HCT116 (cell line): ENCODE measurements around the gene SMG6. TPM values are rescaled to one million over a fixed set of nuclear protein-coding genes. Genes with fewer than 3 reads are reported as not detected.

ENCODE experiments used
- ATAC-seq: fragments of 200-7000 bp; cut with Tn5 transposase; 2 replicates; pipeline ENCODE4 v1.9.1; 2020; ENCODE audit warnings: mild to moderate bottlenecking, moderate library complexity
- BruUV-seq: library from RNA; stranded (reverse); fragments of 400-500 nt; replicated peaks from 2 replicates; lab custom pipeline; 2021; lab: Mats Ljungman, UMichigan
- CTCF ChIA-PET: fragments of 300-600 bp; sonication (Branson Sonifier 250); formaldehyde crosslinking; loops from one replicate; lab custom pipeline; 2021; ENCODE audit warnings: antibody characterized with exemption; lab: Charles Lee
- POLR2A ChIA-PET: fragments of 300-600, 350-600 bp; sonication (Branson Sonifier 250); formaldehyde crosslinking; loops from one replicate; lab custom pipeline; 2021; ENCODE audit warnings: antibody characterized with exemption; lab: Charles Lee
- RAD21 ChIA-PET, 2 experiments: fragments of 300-600 bp; sonication (Branson Sonifier 250); formaldehyde crosslinking; loops; one replicate each; lab custom pipeline; 2023; ENCODE audit warnings: low total read pairs in 2 of 2; ENCODE audit not compliant: uncharacterized antibody in 2 of 2, unreplicated experiment in 2 of 2, low non-redundant PET in 1 of 2; lab: Charles Lee
- DNase-seq: peaks from one replicate; pipeline ENCODE4 v3.0.0-alpha.2; 2010; ENCODE audit warnings: low read depth, low spot score
- H2AFZ ChIP-seq: fragments of 200-600 bp; shearing (Covaris generic), sonication (generic); 2 replicates; pipeline ENCODE4 v1.6.1; 2017; ENCODE audit warnings: low read depth, mixed run types, mixed read lengths, antibody characterized with exemption, low read length; ENCODE audit not compliant: poor library complexity, severe bottlenecking
- H3K27ac ChIP-seq: 2 replicates; pipeline ENCODE4 v1.5.1; 2012; ENCODE audit warnings: low read depth, low read length
- H3K27me3 ChIP-seq: fragments of 200-600 bp; sonication (generic); 2 replicates; pipeline ENCODE4 v1.6.1; 2016; ENCODE audit warnings: mixed run types, low read length, mixed read lengths; ENCODE audit not compliant: insufficient read depth
- H3K36me3 ChIP-seq, 2 experiments: fragments of 200-500 bp in 1 of 2; fragments of 200-600 bp in 1 of 2; sonication (Bioruptor generic) in 1 of 2; sonication (generic) in 1 of 2; 2 replicates each; pipeline versions ENCODE4 v1.5.1 to v1.6.1; 2014 to 2016; ENCODE audit warnings: low read length in 2 of 2, inconsistent platforms in 1 of 2, mixed read lengths in 1 of 2, mixed run types in 1 of 2; ENCODE audit not compliant: insufficient read depth in 2 of 2, control insufficient read depth in 1 of 2
- H3K4me1 ChIP-seq, 2 experiments: fragments of 200-600 bp in 1 of 2; sonication (generic) in 1 of 2; 2 replicates each; pipeline versions ENCODE4 v1.5.1 to v1.6.1; 2012 to 2017; ENCODE audit warnings: low read length in 2 of 2, inconsistent platforms in 1 of 2, mild to moderate bottlenecking in 1 of 2, mixed read lengths in 1 of 2, mixed run types in 1 of 2, moderate library complexity in 1 of 2; ENCODE audit not compliant: insufficient read depth in 2 of 2, control insufficient read depth in 1 of 2
- H3K4me2 ChIP-seq: fragments of 200-600 bp; sonication (generic); 2 replicates; pipeline ENCODE4 v1.6.1; 2017; ENCODE audit warnings: mixed run types, low read length, mixed read lengths
- H3K4me3 ChIP-seq, 2 experiments: fragments of 200-600 bp in 1 of 2; sonication (generic) in 1 of 2; replicated peaks in 1 of 2; 2 replicates each; pipeline ENCODE4 v1.5.1; 2011 to 2016; ENCODE audit warnings: low read length in 2 of 2, control low read depth in 1 of 2, low read depth in 1 of 2, mild to moderate bottlenecking in 1 of 2, mixed read lengths in 1 of 2, mixed run types in 1 of 2
- H3K79me2 ChIP-seq: fragments of 200-600 bp; sonication (generic); 2 replicates; pipeline ENCODE4 v1.6.1; 2017; ENCODE audit warnings: mild to moderate bottlenecking, mixed run types, low read length, moderate library complexity, mixed read lengths; ENCODE audit not compliant: insufficient read depth
- H3K9ac ChIP-seq: fragments of 200-600 bp; sonication (generic); 2 replicates; pipeline ENCODE4 v1.6.1; 2016; ENCODE audit warnings: low read length, mixed read lengths
- H3K9me2 ChIP-seq: fragments of 200-600 bp; sonication (generic), shearing (Covaris generic); 2 replicates; pipeline ENCODE4 v1.6.1; 2017; ENCODE audit warnings: mixed run types, mild to moderate bottlenecking, moderate library complexity; ENCODE audit not compliant: insufficient read depth
- H3K9me3 ChIP-seq, 2 experiments: fragments of 200-500 bp in 1 of 2; fragments of 200-600 bp in 1 of 2; sonication (Bioruptor generic) in 1 of 2; sonication (generic) in 1 of 2; 2 replicates each; pipeline ENCODE4 v1.6.1; 2014 to 2017; ENCODE audit warnings: low read length in 2 of 2, mixed read lengths in 2 of 2, inconsistent platforms in 1 of 2, low read depth in 1 of 2, mild to moderate bottlenecking in 1 of 2, mixed run types in 1 of 2, moderate library complexity in 1 of 2; ENCODE audit not compliant: control insufficient read depth in 1 of 2, insufficient read depth in 1 of 2
- H4K20me1 ChIP-seq: fragments of 200-600 bp; sonication (generic), shearing (Covaris generic); 2 replicates; pipeline ENCODE4 v1.6.1; 2017; ENCODE audit warnings: mixed run types, mild to moderate bottlenecking, moderate library complexity; ENCODE audit not compliant: insufficient read depth
- ATF3 ChIP-seq: IDR thresholded peaks from 2 replicates; pipeline ENCODE4 v1.6.1; 2012
- CBX3 ChIP-seq: IDR thresholded peaks from 2 replicates; pipeline ENCODE4 v1.6.1; 2012; ENCODE audit warnings: low read depth
- CEBPB ChIP-seq: IDR thresholded peaks from 2 replicates; pipeline ENCODE4 v1.6.1; 2012; ENCODE audit warnings: low read depth
- EGR1 ChIP-seq: IDR thresholded peaks from 2 replicates; pipeline ENCODE4 v1.6.1; 2012; ENCODE audit warnings: low read depth
- EZH2 ChIP-seq: fragments of 200-600 bp; sonication (generic); IDR thresholded peaks from 2 replicates; pipeline ENCODE4 v1.6.1; 2017; ENCODE audit warnings: antibody characterized with exemption, mixed run types
- JUND ChIP-seq: IDR thresholded peaks from 2 replicates; pipeline ENCODE4 v1.6.1; 2012
- MAX ChIP-seq: IDR thresholded peaks from 2 replicates; pipeline ENCODE4 v1.6.1; 2012
- POLR2A ChIP-seq: IDR thresholded peaks from 2 replicates; pipeline ENCODE4 v1.7.0; 2011; ENCODE audit warnings: borderline replicate concordance; ENCODE audit not compliant: insufficient read depth, insufficient read length; ENCODE audit errors: extremely low read depth
- RAD21 ChIP-seq: IDR thresholded peaks from 2 replicates; pipeline ENCODE4 v1.6.1; 2012; ENCODE audit warnings: low read depth, mild to moderate bottlenecking
- SIN3A ChIP-seq: IDR thresholded peaks from 2 replicates; pipeline ENCODE4 v1.6.1; 2012; ENCODE audit warnings: low read depth
- SP1 ChIP-seq: IDR thresholded peaks from 2 replicates; pipeline ENCODE4 v1.6.1; 2012; ENCODE audit warnings: low read depth
- TCF7L2 ChIP-seq: IDR thresholded peaks from 2 replicates; pipeline ENCODE4 v1.7.0; 2011; ENCODE audit warnings: borderline replicate concordance, inconsistent platforms; ENCODE audit not compliant: insufficient read depth, insufficient read length; ENCODE audit errors: extremely low read depth
- YY1 ChIP-seq: IDR thresholded peaks from 2 replicates; pipeline ENCODE4 v1.6.1; 2011; ENCODE audit warnings: low read length, low read depth, moderate library complexity, mild to moderate bottlenecking; ENCODE audit not compliant: insufficient replicate concordance; ENCODE audit errors: extremely low read depth
- ZNF274 ChIP-seq: fragments of 200-500 bp; sonication (Bioruptor generic); IDR thresholded peaks from 2 replicates; pipeline ENCODE4 v1.6.1; 2014; ENCODE audit warnings: mild to moderate bottlenecking, low read depth, low read length, inconsistent platforms
- intact Hi-C: fragments of 100-400 bp; cut with micrococcal nuclease; formaldehyde crosslinking; loops from 2 replicates; pipeline ENCODE4 v1.10.0; 2022
- total RNA-seq: library from RNA; stranded (reverse); gene quantifications from one replicate; pipeline ENCODE4 v1.2.1, GENCODE V29; 2021; ENCODE audit not compliant: unreplicated experiment
- TF ChIP-seq, protein P1 (sequence below), 3 experiments: fragments of 200-600 bp in 1 of 3; sonication (generic) in 1 of 3; IDR thresholded peaks in 2 of 3; conservative IDR thresholded peaks in 1 of 3; 2 replicates each; pipeline ENCODE4 v1.5.1; 2012 to 2017; ENCODE audit warnings: low read depth in 2 of 3, low read length in 2 of 3, antibody characterized with exemption in 1 of 3, borderline replicate concordance in 1 of 3, control low read depth in 1 of 3, mild to moderate bottlenecking in 1 of 3, mixed read lengths in 1 of 3, mixed run types in 1 of 3, moderate library complexity in 1 of 3; ENCODE audit not compliant: insufficient read depth in 1 of 3

The SMG6 gene
- total RNA-seq, 1 experiment from 2014 or later: 23.1 TPM

- Histone ChIP-seq H3K27me3 (no peaks in the 10 kb centered on the region), H3K4me2 (no peak overlapping the region), H3K36me3 (no peaks in the 10 kb centered on the region), H3K4me3 (no peak overlapping the region), H3K27ac (no peak overlapping the region), H3K4me1 (peaks cover 3 to 30% of the 10 kb centered on the region in 2 experiments), H3K9me3 (no peaks in the 10 kb centered on the region), H3K79me2 (no peaks in the 10 kb centered on the region), H3K9me2 (no peaks in the 10 kb centered on the region), H4K20me1 (no peaks in the 10 kb centered on the region)
- POLR2A ChIA-PET: interaction anchor here (1.1 kb wide), 1 partner anchor 191 kb away, joined by 3 read pairs; no protein-coding TSS in a partner anchor
- TF ChIP-seq TCF7L2 (no peak), RAD21 (no peak), CEBPB (no peak), EGR1 (no peak), MAX (no peak), SIN3A (no peak), ZNF274 (no peak), SP1 (no peak), JUND (no peak), EZH2 (no peak), ATF3 (no peak), YY1 (no peak), POLR2A (no peak), CBX3 (no peak)
- TF ChIP-seq, protein P1, sequence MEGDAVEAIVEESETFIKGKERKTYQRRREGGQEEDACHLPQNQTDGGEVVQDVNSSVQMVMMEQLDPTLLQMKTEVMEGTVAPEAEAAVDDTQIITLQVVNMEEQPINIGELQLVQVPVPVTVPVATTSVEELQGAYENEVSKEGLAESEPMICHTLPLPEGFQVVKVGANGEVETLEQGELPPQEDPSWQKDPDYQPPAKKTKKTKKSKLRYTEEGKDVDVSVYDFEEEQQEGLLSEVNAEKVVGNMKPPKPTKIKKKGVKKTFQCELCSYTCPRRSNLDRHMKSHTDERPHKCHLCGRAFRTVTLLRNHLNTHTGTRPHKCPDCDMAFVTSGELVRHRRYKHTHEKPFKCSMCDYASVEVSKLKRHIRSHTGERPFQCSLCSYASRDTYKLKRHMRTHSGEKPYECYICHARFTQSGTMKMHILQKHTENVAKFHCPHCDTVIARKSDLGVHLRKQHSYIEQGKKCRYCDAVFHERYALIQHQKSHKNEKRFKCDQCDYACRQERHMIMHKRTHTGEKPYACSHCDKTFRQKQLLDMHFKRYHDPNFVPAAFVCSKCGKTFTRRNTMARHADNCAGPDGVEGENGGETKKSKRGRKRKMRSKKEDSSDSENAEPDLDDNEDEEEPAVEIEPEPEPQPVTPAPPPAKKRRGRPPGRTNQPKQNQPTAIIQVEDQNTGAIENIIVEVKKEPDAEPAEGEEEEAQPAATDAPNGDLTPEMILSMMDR (IDR thresholded peaks at IDR 0.05 in 2 of 3, conservative IDR thresholded peaks at IDR 0.05 in 1 of 3; ENCODE audit: borderline replicate concordance in 1 of 3, insufficient read depth in 1 of 3, low read depth in 2 of 3, low read length in 2 of 3): no peak
- TF ChIP-seq, all 23 proteins: peak for 0
- RAD21 ChIA-PET: interaction anchor here (0.5 to 1.0 kb wide), 3 partner anchors 74 to 191 kb away, joined by 3 to 8 read pairs (median 5); no protein-coding TSS in a partner anchor
- ATAC-seq (no peak), DNase-seq (no peak)
- CTCF ChIA-PET: interaction anchor here (0.6 to 8.0 kb wide), 10 partner anchors 10 to 362 kb away, joined by 3 to 200 read pairs (median 3); no protein-coding TSS in a partner anchor
- intact Hi-C loops: no loop called here
- BruUV-seq: no TSS peak
- Histone ChIP-seq H3K9ac (no peak overlapping the region), H2AFZ (no peak overlapping the region)
Observed at GRCh38 chr17:2054262-2054511, 249.4 kb downstream of the SMG6 start.
